GM19351 (cell line): ENCODE results near the gene CCL25.

Source experiments
- ATAC-seq: cut with Tn5 transposase; IDR thresholded peaks from one replicate; pipeline ENCODE4 v1.9.1; 2021; ENCODE audit warnings: mild to moderate bottlenecking, moderate library complexity; ENCODE audit not compliant: unreplicated experiment

Gene CCL25

DNA sequence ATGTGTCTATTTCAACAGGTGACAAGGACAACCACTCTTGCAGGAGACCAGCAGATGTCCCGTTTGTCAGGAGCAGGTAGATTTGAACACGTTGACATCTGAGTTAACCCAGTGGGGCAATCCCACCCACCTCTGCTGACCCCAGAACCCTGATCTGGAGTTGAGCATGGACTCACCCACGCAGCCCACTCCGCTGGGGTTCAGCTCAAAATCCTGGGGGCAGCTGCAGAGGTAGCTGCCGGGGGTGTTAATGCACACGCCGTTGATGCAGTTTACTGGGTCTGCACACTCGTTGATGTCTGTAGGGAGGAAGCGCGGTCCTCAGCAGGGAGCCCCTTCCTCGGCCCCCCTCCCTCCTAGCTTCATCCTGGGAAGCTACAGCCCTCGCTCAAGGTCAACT, 56.9 kb downstream of the CCL25 start:
- ATAC-seq = no peak

GRCh38 chr19:8109890-8110662, 57.5 kb downstream of the CCL25 start:
- no peak for ATAC-seq

- no peak for ATAC-seq
Measured at GRCh38 chr19:8110931-8111330, 58.4 kb downstream of the CCL25 start.

DNA sequence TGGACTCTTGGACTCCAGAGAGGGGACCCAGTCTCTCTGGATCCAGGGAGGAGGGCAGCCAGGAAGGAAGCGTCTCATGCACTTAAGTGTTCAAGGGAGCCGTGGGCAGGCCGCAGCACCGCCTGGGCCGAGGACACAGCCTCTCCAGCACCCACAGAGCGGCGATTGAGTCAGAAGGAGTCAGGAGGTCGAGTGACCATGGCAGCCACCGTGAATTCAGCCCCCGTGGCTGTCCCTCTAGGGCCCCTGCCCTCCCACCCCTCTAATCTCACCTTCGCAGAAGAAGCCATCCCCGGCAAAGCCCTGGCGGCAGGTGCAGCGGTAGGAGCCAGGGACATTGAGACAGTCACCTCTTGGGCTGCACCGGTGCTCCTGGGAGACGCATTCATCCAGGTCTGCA, 58.8 kb downstream of the CCL25 start:
- ATAC-seq = no peak
